Large intestine (tissue), 3 donors: ENCODE measurements around the gene PTPRC. TPM values are rescaled to one million over a fixed set of nuclear protein-coding genes. Genes with fewer than 3 reads are reported as not detected.

ENCODE experiments used
- DNase-seq, 2 donors: peaks; one replicate each; pipeline versions ENCODE4 v3.0.0 to v3.0.0-alpha.2; 2013
- H3K27ac ChIP-seq: one replicate; pipeline ENCODE4 v1.5.1; 2013; ENCODE audit warnings: low read length
- H3K27me3 ChIP-seq: 2 replicates; pipeline ENCODE4 v1.6.1; 2013; ENCODE audit warnings: low read length; ENCODE audit not compliant: control insufficient read depth, insufficient read depth
- H3K36me3 ChIP-seq: 2 replicates; pipeline ENCODE4 v1.6.1; 2013; ENCODE audit warnings: low read length; ENCODE audit not compliant: control insufficient read depth, insufficient read depth
- H3K4me1 ChIP-seq: one replicate; pipeline ENCODE4 v1.6.1; 2013; ENCODE audit warnings: low read length; ENCODE audit not compliant: control insufficient read depth, insufficient read depth
- H3K4me3 ChIP-seq: one replicate; pipeline ENCODE4 v1.5.1; 2013; ENCODE audit warnings: low read length
- H3K9me3 ChIP-seq: one replicate; pipeline ENCODE4 v1.6.1; 2013; ENCODE audit warnings: mild to moderate bottlenecking, low read depth, low read length, moderate library complexity; ENCODE audit not compliant: control insufficient read depth
- WGBS: methylation state at CpG from one replicate; pipeline ENCODE4 v1.1.5; 2013; ENCODE audit warnings: low lambda C conversion rate; ENCODE audit not compliant: insufficient coverage; 5-methylcytosine and 5-hydroxymethylcytosine counted together
- polyA plus RNA-seq: library from polyadenylated mRNA; unstranded; fragments of 120-200 nt; gene quantifications from one replicate; pipeline ENCODE4 v1.2.1, GENCODE V29; 2013

The PTPRC gene
- polyA plus RNA-seq, 1 donor = 18.9 TPM

GRCh38 chr1:198643808-198644207 lies 5.0 kb downstream of the PTPRC start:
- H3K9me3 ChIP-seq = no peaks in the 10 kb centered on the region
- H3K4me1 ChIP-seq = no peaks in the 10 kb centered on the region
- no peaks in the 10 kb centered on the region for H3K27me3 ChIP-seq
- no peak overlapping the region for H3K27ac ChIP-seq
- no peaks in the 10 kb centered on the region for H3K36me3 ChIP-seq
- H3K4me3 ChIP-seq = no peak overlapping the region
- no peak for DNase-seq
- WGBS = no CpG with 5 or more reads among the region's 1 CpG

- 57% methylated on average over 1 of the region's 1 CpG for WGBS
- no peak overlapping the region for H3K4me3 ChIP-seq
- no peak for DNase-seq
- H3K27me3 ChIP-seq = no peaks in the 10 kb centered on the region
- H3K4me1 ChIP-seq = no peaks in the 10 kb centered on the region
- no peaks in the 10 kb centered on the region for H3K9me3 ChIP-seq
- no peaks in the 10 kb centered on the region for H3K36me3 ChIP-seq
- H3K27ac ChIP-seq = no peak overlapping the region
These were observed 8.2 kb downstream of the PTPRC start for GRCh38 chr1:198647055-198647454.

- H3K36me3 ChIP-seq = no peaks in the 10 kb centered on the region
- no peak overlapping the region for H3K27ac ChIP-seq
- no peaks in the 10 kb centered on the region for H3K9me3 ChIP-seq
- DNase-seq = no peak
- no peaks in the 10 kb centered on the region for H3K4me1 ChIP-seq
- no peak overlapping the region for H3K4me3 ChIP-seq
- H3K27me3 ChIP-seq = no peaks in the 10 kb centered on the region
These were observed 9.8 kb downstream of the PTPRC start for GRCh38 chr1:198648592-198648991.

- Histone ChIP-seq H3K4me3 (no peak overlapping the region), H3K27me3 (no peaks in the 10 kb centered on the region), H3K9me3 (no peaks in the 10 kb centered on the region), H3K36me3 (no peaks in the 10 kb centered on the region), H3K27ac (no peak overlapping the region), H3K4me1 (no peaks in the 10 kb centered on the region)
- WGBS = 96% methylated on average over 4 of the region's 5 CpGs
- DNase-seq = no peak
These were observed 10.6 kb downstream of the PTPRC start for GRCh38 chr1:198649232-198649967.

GRCh38 chr1:198649968-198650338 lies 11.1 kb downstream of the PTPRC start:
- 93% methylated on average over 2 of the region's 2 CpGs for WGBS
- Histone ChIP-seq H3K27ac (no peak overlapping the region), H3K36me3 (no peaks in the 10 kb centered on the region), H3K9me3 (no peaks in the 10 kb centered on the region), H3K4me1 (no peaks in the 10 kb centered on the region), H3K27me3 (no peaks in the 10 kb centered on the region), H3K4me3 (no peak overlapping the region)
- no peak for DNase-seq

GRCh38 chr1:198650506-198650905 lies 11.7 kb downstream of the PTPRC start:
- DNase-seq = no peak
- Histone ChIP-seq H3K36me3 (no peaks in the 10 kb centered on the region), H3K4me1 (no peaks in the 10 kb centered on the region), H3K9me3 (no peaks in the 10 kb centered on the region), H3K27ac (no peak overlapping the region), H3K4me3 (no peak overlapping the region), H3K27me3 (no peaks in the 10 kb centered on the region)
- WGBS = no CpG with 5 or more reads among the region's 1 CpG

GRCh38 chr1:198651650-198652400 lies 13.0 kb downstream of the PTPRC start:
- H3K27me3 ChIP-seq = no peaks in the 10 kb centered on the region
- 67% methylated on average over 3 of the region's 7 CpGs for WGBS
- H3K4me1 ChIP-seq = no peaks in the 10 kb centered on the region
- no peak overlapping the region for H3K27ac ChIP-seq
- H3K36me3 ChIP-seq = no peaks in the 10 kb centered on the region
- H3K4me3 ChIP-seq = no peak overlapping the region
- DNase-seq = no peak
- H3K9me3 ChIP-seq = no peaks in the 10 kb centered on the region

- Histone ChIP-seq H3K9me3 (no peaks in the 10 kb centered on the region), H3K36me3 (no peaks in the 10 kb centered on the region), H3K4me1 (no peaks in the 10 kb centered on the region), H3K4me3 (no peak overlapping the region), H3K27me3 (no peaks in the 10 kb centered on the region), H3K27ac (no peak overlapping the region)
- 50% methylated on average over 1 of the region's 3 CpGs for WGBS
- DNase-seq = no peak
These were observed 15.1 kb downstream of the PTPRC start for GRCh38 chr1:198653808-198654413.

- no peaks in the 10 kb centered on the region for H3K27me3 ChIP-seq
- H3K4me3 ChIP-seq = no peak overlapping the region
- DNase-seq = no peak
- no peaks in the 10 kb centered on the region for H3K4me1 ChIP-seq
- no CpG with 5 or more reads among the region's 1 CpG for WGBS
- no peak overlapping the region for H3K27ac ChIP-seq
- H3K36me3 ChIP-seq = no peaks in the 10 kb centered on the region
- H3K9me3 ChIP-seq = no peaks in the 10 kb centered on the region
These were observed 16.8 kb downstream of the PTPRC start for GRCh38 chr1:198655459-198656121.

- Histone ChIP-seq H3K9me3 (no peaks in the 10 kb centered on the region), H3K36me3 (no peaks in the 10 kb centered on the region), H3K27ac (no peak overlapping the region), H3K4me1 (no peaks in the 10 kb centered on the region), H3K4me3 (no peak overlapping the region), H3K27me3 (no peaks in the 10 kb centered on the region)
- WGBS = no CpG with 5 or more reads among the region's 4 CpGs
- DNase-seq = no peak
These were observed 17.7 kb downstream of the PTPRC start for GRCh38 chr1:198656500-198656932.
